ENCODE results near the gene SRRT.

DNA sequence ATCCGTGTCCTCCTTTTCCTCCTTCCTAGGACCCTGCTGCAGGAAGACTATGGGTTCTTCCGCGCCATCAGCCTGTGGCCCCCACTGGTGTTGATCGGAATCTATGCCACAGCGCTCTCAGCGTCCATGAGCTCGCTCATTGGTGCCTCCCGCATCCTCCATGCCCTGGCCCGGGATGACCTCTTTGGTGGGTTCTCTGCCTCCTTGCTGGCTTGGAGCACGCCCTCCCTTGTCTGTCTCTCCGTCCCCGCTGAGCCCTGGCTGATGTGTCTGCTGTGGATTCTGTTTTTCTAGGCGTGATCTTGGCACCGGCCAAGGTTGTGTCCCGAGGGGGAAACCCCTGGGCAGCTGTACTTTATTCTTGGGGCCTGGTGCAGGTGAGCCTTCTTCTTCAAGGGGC lies 15.0 kb upstream of the SRRT start:
- TF ChIP-seq, protein P1, sequence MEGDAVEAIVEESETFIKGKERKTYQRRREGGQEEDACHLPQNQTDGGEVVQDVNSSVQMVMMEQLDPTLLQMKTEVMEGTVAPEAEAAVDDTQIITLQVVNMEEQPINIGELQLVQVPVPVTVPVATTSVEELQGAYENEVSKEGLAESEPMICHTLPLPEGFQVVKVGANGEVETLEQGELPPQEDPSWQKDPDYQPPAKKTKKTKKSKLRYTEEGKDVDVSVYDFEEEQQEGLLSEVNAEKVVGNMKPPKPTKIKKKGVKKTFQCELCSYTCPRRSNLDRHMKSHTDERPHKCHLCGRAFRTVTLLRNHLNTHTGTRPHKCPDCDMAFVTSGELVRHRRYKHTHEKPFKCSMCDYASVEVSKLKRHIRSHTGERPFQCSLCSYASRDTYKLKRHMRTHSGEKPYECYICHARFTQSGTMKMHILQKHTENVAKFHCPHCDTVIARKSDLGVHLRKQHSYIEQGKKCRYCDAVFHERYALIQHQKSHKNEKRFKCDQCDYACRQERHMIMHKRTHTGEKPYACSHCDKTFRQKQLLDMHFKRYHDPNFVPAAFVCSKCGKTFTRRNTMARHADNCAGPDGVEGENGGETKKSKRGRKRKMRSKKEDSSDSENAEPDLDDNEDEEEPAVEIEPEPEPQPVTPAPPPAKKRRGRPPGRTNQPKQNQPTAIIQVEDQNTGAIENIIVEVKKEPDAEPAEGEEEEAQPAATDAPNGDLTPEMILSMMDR (IDR thresholded peaks at IDR 0.05) = no peak
- TF ChIP-seq POLR2AphosphoS5 (IDR thresholded peaks at IDR 0.05) (no peak), POLR2A (IDR thresholded peaks at IDR 0.05) (no peak)

Data from sigmoid colon (tissue), 4 donors.